Pancreas (tissue), 10 donors: ENCODE results near the gene SELENON. TPM values are rescaled to one million over a fixed set of nuclear protein-coding genes. Genes with fewer than 3 reads are reported as not detected.

ENCODE experiments used
- ATAC-seq, 4 donors: fragments of 200-7000 bp; cut with Tn5 transposase; one replicate each; pipeline versions ENCODE4 v1.8.0 to v1.9.1; 2020; ENCODE audit warnings: mild to moderate bottlenecking in 4 of 4, moderate library complexity in 4 of 4
- DNase-seq, 6 donors: peaks; one replicate each; pipeline ENCODE4 v3.0.0-alpha.2; 2020
- FAIRE-seq: peaks from 2 replicates; lab custom pipeline; 2012; peaks lifted over from hg19 to GRCh38; lab: Jason Lieb, UNC
- H3K27ac ChIP-seq, 4 donors: fragments of 200-600 bp; sonication (generic); 1 replicate in 3 of 4; 2 replicates in 1 of 4; pipeline versions ENCODE4 v1.5.0 to v1.8.0; 2020
- H3K27me3 ChIP-seq, 4 donors: fragments of 200-600 bp; one replicate each; pipeline ENCODE4 v1.8.0; 2021
- H3K36me3 ChIP-seq, 3 donors: fragments of 200-600 bp; sonication (generic) in 1 of 3; one replicate each; pipeline versions ENCODE4 v1.5.0 to v1.8.0; 2020 to 2021
- H3K4me1 ChIP-seq, 3 donors: fragments of 200-600 bp; one replicate each; pipeline ENCODE4 v1.8.0; 2021
- H3K4me3 ChIP-seq, 4 donors: fragments of 200-600 bp; sonication (generic) in 2 of 4; one replicate each; pipeline versions ENCODE4 v1.5.0 to v1.8.0; 2020 to 2021
- H3K9me3 ChIP-seq, 4 donors: fragments of 200-600 bp; one replicate each; pipeline ENCODE4 v1.8.0; 2021
- WGBS, 2 donors: extraction: QIAGEN DNeasy Blood & Tissue Kit; methylation state at CpG; one replicate each; pipeline ENCODE4 v1.1.7; 2013; 5-methylcytosine and 5-hydroxymethylcytosine counted together
- intact Hi-C, 3 donors: fragments of 100-400 bp; cut with DNase I; formaldehyde crosslinking; loops; one replicate each; pipeline versions ENCODE4 v1.11.1 to v1.14.2; 2022
- polyA plus RNA-seq, 2 donors: library from polyadenylated mRNA; stranded (reverse); fragments of 200-250 nt; gene quantifications; one replicate each; pipeline ENCODE4 v1.2.3, GENCODE V29; 2013
- total RNA-seq, 6 donors: library from RNA; stranded (reverse); fragmentation: NEBNext Ultra II Directional in 4 of 6; extraction: Animal tissue kit (Norgen Biotek cat#: 25700) in 4 of 6; gene quantifications; one replicate each; pipeline versions ENCODE4 v1.2.1 to v1.2.4, GENCODE V29; 2021 to 2023
- TF ChIP-seq, protein P1 (sequence below), 4 donors: fragments of 200-600 bp; sonication (generic) in 3 of 4; IDR thresholded peaks; one replicate each; pipeline versions ENCODE4 v1.5.0 to v1.8.0; 2021; ENCODE audit warnings: antibody characterized with exemption in 4 of 4
- donor health status: healthy with polysubstance abuse.
- donor health status: DM: no; HTN: no; CAD: no; lungs with moderate emphysema.
- donor health status: DM: no; HTN: no; CAD: no.
- donor health status: control.
- donor health status: control.
- donor health status: Bipolar disorder and iron deficiency.
- donor health status: DM: yes; HTN: yes; CAD: no.
- donor health status: DM: no; HTN: no; CAD: no.
- donor health status: DM: no; HTN: no; CAD: no.
- donor health status: DM: yes; HTN: yes; CAD: no.

Gene SELENON
- total and polyA plus RNA-seq, 8 donors: 27.8 to 48.3 (median 37.9) TPM

DNA sequence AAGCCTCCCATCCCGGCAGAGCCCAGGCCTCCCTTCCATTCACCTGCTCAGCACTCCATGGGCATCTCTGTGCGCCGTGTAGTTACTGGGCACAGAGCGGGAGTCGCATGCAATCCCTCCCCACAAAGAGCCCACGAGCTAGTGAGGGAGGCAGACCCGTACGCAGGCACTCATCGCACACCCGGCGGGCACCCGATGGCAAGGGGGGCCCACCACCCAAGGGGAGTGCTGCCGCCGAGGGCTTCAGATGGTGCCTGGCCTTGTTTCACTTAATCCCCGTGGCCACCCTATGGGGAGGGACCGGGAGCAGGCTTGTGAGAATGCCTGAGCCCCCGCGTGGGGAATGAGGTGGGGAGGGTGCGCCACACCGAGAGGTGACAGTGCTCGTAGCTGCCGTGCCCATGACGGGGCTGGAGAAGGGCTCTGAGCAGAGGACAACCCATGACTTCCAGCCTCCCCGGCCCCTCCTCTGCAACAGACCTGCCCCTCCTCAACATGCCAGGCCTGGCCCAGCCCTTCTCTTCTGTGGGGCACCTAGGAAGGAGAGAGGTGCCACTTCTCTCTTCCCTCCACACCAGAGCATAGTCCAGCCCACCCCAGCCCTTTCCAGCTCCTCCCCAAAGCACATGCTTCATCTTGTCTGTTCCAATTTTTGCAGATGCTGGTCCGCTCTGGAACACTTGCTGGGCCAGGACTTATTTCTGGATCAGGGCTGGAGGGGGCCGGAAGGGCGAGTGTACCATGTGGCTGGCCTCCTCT is 30.2 kb upstream of the SELENON start:
- peaks cover 48 to 51% (median 51%) of the 10 kb centered on the region in 3 donors for H3K4me1 ChIP-seq
- H3K36me3 ChIP-seq: no peaks in the 10 kb centered on the region
- H3K9me3 ChIP-seq: no peaks in the 10 kb centered on the region
- 95 to 96% methylated on average over 26 to 27 of the region's 27 CpGs for WGBS, 2 donors
- no peak for DNase-seq
- no peak for ATAC-seq
- intact Hi-C loops: no loop called here
- no peaks in the 10 kb centered on the region for H3K27me3 ChIP-seq
- no peak overlapping the region for H3K27ac ChIP-seq
- H3K4me3 ChIP-seq: no peak overlapping the region
- TF ChIP-seq, protein P1, sequence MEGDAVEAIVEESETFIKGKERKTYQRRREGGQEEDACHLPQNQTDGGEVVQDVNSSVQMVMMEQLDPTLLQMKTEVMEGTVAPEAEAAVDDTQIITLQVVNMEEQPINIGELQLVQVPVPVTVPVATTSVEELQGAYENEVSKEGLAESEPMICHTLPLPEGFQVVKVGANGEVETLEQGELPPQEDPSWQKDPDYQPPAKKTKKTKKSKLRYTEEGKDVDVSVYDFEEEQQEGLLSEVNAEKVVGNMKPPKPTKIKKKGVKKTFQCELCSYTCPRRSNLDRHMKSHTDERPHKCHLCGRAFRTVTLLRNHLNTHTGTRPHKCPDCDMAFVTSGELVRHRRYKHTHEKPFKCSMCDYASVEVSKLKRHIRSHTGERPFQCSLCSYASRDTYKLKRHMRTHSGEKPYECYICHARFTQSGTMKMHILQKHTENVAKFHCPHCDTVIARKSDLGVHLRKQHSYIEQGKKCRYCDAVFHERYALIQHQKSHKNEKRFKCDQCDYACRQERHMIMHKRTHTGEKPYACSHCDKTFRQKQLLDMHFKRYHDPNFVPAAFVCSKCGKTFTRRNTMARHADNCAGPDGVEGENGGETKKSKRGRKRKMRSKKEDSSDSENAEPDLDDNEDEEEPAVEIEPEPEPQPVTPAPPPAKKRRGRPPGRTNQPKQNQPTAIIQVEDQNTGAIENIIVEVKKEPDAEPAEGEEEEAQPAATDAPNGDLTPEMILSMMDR (IDR thresholded peaks at IDR 0.05): no peak
- FAIRE-seq: no peak

DNA sequence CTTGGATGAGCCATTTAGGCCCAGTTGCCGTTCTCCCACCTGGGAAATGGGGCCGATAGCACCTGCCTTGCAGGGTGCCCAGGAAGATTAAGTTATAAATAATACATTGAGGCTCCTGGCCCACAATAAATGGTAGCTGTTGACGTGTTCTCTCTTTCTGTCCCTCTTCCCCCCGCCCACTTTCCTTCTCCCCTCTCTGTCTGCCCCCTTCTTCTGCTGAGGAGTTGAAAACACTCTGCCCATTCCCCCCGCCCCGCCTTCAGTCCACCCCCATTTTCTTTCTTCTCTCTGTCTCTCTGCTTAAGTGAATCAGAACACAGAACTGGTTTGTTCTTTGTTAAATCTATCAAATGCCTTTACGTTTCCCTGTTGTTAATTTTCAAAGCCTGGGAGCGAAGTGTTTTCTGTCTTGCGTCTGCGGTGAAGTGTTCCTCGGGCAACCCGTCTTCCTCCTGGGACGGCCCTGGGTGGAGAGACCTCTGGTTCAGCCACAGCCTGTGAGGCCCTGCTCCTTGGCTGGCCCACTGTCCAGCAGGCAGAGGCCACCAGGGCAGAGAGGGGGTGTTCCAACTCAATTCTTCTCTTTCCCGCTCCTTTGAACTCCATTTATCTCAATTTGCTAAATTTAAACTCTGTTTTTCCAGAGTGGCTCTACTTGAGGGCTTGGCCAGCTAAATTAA is 29.3 kb upstream of the SELENON start:
- peaks cover 48 to 60% (median 54%) of the 10 kb centered on the region in 3 donors for H3K4me1 ChIP-seq
- no peaks in the 10 kb centered on the region for H3K27me3 ChIP-seq
- H3K36me3 ChIP-seq: no peaks in the 10 kb centered on the region
- peak overlapping the region; percentile 53 to 86 (median 76) for H3K27ac ChIP-seq
- TF ChIP-seq, protein P1 (IDR thresholded peaks at IDR 0.05): no peak
- intact Hi-C loops: no loop called here
- WGBS, 2 donors: 78 to 81% methylated on average over 14 of the region's 14 CpGs
- ATAC-seq (no peak), FAIRE-seq (no peak), DNase-seq (no peak)
- no peak overlapping the region for H3K4me3 ChIP-seq
- no peaks in the 10 kb centered on the region for H3K9me3 ChIP-seq

- TF ChIP-seq, protein P1 (IDR thresholded peaks at IDR 0.05): no peak
- Histone ChIP-seq H3K9me3 (no peaks in the 10 kb centered on the region), H3K4me3 (no peak overlapping the region), H3K27me3 (no peaks in the 10 kb centered on the region), H3K36me3 (no peaks in the 10 kb centered on the region), H3K4me1 (peaks cover 41 to 55% (median 47%) of the 10 kb centered on the region in 3 donors), H3K27ac (peak overlapping the region; percentile 53 to 86 (median 76))
- ATAC-seq: peak; percentile 47 to 61 (median 57)
- WGBS, 2 donors: 14 to 19% methylated on average over 34 of the region's 34 CpGs
- peak; percentile 77 to 95 (median 88) for DNase-seq
- intact Hi-C loops: no loop called here
- no peak for FAIRE-seq
Observed at GRCh38 chr1:25771221-25772114, 28.5 kb upstream of the SELENON start.

DNA sequence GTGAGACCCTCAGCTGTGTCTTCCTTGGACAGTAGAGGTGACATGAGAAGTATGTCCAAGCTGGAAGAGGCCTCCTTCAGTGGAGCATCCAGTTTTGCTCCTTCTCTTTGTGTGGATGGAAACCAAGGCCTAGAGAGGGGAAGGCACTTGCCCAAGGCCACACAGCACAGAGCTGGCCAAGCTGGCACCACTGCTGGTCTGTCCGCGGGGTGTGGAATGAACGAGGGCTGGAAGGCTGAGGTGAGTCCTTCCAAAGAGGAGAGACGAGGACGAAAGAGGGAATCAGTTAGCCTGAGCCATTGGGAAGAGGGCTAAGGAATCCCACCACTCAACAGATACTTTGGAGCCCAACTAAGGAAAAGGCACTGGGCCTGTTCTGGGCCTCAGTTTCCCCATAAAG is 27.8 kb upstream of the SELENON start:
- Histone ChIP-seq H3K9me3 (no peaks in the 10 kb centered on the region), H3K27ac (peak overlapping the region; percentile 53 to 86 (median 76)), H3K4me1 (peaks cover 40 to 54% (median 44%) of the 10 kb centered on the region in 3 donors), H3K27me3 (no peaks in the 10 kb centered on the region), H3K36me3 (no peaks in the 10 kb centered on the region), H3K4me3 (no peak overlapping the region)
- 36 to 50% methylated on average over 5 of the region's 5 CpGs for WGBS, 2 donors
- intact Hi-C loops: no loop called here
- TF ChIP-seq, protein P1 (IDR thresholded peaks at IDR 0.05): no peak
- FAIRE-seq (no peak), ATAC-seq (peak; percentile 1 to 27 (median 13)), DNase-seq (peak in 1 of 6 donors; percentile 56)
